ENCODE data around the gene RS1.

The RS1 gene

DNA sequence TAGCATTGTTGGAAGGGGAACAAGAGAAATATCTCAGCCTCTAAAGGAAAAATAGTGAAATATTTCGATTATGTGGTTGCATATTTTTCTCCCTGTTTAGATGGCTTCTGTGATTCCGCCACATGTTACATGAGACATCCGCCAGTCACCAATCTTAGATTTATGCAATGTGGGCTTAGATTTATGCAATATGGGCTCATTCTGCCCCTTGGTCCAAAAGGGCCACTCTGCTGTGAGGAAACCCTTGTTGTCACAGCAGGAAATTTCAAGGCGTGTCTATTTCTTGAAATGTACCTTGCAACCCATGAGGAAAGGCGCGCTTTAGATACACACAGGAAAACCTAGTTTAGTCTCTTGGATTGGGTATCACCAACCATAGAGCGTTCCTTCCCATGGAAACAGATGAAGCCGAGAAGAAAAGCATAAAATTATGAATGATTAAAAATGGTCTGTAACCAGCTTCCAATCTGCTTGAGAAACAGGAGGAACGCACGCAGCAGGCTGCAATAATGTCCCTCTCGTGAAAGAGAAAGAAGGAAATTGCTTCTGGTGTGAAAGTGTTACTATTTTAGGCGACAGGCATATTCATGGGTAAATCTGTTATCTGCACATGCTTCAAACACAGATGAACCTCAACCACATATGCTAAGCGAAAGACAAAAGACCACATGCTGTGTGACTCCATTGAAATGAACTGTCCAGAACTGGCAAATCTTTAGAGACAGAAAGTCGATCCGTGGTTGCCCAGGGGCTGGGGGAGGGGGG is 3.7 kb downstream of the RS1 start:
- peak; percentile 65 to 85 for DNase-seq

DNA sequence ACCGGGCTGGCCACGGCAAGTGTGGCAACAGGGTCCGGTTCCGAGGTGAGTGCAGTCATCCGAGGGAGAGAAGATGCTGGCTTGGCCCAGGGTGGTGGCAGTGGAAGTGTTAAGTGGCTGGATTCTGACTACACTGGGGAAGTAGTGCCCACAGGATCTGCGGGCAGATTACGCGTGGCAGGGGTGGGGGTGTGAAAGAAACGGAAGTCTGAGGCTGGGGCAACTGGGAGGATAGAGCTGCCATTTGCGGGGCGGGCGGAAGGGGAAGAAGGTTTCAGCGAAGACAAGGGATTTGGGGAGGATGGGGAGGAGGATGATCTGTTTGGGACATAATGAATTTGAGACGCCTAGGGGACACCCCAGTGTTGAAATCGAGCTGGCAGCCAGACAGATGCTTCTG is 5.3 kb downstream of the RS1 start:
- peak; percentile 66 to 73 for DNase-seq

DNA sequence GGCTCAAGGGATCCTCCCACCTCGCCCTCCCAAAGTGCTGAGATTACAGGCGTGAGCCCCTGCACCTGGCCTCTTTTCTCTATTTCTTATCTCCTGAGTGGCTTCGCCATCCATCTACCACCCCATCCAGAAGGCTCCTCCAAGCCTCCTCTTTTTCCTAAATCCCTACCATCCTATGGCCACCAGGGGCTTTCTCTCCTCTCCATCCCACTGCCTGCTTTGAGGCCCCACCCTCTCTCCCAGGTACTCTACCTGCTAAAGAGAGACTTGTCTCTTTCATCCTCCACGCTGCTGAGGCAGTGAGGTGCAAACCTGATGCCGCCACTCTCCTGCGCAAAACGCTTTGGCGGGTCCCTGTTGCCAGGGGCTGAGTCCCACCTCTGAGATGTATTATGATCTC is 7.0 kb downstream of the RS1 start:
- DNase-seq, result no peak

DNA sequence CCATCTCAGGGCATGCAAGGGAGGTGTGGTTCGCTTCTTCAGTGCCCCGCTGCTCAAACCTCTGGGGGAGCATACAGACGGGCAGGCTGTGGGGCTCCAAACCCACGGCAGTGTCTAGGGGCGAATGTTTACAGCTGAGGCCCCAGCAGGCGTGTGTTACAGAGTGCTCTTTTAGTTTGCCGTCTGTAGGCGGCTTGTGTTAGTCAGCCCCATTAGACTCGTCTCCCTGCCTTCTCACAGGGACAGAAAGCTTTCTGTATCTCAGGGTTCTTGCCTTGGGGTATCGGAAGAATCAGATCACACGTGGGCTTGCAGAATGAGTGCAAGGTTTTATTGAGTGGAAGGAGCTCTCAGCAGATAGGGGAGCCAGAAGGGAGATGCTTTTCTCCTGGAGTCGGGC is 10.6 kb downstream of the RS1 start:
- DNase-seq, result no peak

DNA sequence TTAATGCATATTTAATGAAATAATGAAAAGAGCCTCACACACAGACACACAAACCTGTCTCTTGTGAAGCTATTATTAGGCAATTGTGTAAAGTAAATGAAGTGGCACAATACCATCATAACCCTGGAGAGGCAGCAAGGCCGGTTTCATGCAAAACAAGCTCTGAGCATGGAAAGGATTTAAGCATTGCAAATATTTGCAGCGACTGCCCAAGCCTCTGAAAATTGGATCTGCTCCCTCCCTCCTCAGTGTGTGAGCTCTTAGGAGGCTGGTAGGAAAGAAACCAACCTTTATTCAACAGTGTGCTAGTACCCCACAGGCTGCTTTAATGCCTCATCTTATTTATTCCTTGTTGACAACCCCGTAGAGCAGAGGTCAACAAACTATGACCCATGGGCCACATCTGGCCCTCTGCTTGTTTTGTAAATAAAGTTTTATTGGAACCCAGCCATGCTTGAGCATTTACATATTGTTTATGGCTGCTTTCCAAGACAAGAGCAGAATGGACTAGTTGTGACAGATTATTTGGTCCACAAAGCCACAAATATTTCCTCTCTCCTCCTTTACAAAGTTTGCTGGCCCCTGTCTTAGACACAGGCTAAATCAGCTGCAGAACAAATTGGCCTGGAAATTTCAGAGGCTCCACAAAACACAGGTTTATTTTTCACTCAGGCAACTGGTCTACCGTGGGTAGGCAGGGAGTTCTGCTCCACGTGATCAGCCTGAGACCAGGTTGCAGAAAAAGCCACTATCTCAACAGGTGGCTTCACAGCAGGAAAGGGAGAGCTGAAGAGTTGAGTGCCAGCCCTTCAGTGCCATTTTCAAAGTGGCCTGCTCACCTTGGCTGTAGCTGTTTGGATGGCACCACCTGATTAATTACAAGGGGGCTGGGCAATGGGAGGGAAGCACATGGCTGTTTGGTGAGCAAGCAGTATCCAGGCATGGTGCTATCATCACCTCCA is 16.8 kb downstream of the RS1 start:
- DNase-seq, result no peak

DNA sequence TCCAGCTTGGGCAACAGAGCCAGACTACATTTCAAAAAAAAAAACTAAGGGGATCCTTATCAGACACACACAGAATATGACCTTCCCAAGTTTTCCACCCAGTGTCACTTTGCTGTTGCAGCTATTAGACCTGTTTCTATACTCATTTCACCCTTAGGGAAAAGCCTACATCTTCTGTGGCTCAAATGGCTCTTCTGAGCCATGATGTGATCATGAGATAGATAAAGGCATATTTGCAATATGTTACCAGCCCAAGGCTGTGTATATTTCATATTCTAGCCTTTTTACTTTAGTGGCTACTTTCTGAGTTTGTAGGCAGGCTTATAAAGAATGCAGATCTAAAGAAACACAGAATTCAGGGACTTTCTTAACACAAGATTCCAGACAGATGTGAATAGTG is 19.3 kb downstream of the RS1 start:
- DNase-seq, result no peak

DNA sequence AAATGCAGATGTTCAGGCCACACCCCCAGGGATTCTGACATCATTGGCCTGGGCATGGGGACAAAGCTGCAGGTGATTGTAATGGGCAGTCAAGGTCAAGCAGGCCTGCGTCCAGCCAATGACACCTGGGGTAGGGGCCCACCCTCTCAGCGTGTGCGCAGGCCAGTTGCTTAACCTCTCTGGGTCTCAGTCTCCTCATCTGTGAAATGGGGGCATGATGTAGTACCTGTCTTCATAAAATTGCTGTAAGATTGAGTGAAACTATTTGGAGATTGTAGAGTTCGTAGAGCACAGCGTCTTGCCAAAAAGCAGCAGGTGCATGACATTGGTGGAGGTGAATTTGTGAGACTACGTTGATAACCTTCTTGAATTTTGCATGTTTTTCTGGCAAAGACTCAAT is 21.2 kb downstream of the RS1 start:
- DNase-seq, result no peak

DNA sequence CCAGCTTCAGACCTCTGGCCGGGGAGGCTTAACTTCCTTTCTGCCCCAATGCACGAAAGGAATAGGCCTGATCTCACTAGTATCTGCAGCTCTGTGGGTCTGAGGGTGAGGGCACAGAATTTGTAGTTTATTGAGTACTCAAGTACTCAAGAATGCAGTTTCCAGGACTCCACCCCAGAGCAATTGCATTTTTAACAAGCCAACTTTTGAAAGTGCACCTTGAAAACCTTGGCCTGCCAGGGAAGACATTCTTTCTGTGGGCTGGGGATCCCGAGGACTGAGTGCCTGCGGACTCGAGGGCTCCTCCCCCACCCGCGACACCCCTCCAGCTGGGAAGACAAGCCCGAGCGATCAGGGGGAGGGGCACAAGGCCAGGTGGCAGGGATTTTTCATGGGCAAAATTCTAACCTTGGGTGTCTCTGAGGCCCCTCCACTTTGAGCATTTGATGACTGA is 22.4 kb downstream of the RS1 start:
- no peak for DNase-seq

DNA sequence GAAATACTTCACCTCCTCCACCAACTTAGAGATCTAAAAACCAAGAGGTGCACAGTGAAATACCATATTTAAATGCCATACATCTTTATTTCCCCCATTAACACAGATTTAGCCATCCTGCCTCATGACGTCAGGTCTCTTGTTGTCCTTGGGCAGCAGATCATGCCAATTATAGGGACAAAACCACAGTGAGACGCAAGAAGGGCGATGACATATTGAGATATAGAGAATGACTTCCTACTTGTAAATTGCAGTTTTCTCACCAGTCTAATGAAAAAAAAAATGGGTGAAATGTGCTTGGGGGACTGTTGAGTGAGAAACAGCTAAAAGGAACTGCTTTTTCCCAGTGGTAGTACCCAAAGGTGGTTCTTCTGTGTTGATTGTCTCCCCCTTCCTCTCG is 24.3 kb downstream of the RS1 start:
- DNase-seq, result peak; percentile 27 to 29

DNA sequence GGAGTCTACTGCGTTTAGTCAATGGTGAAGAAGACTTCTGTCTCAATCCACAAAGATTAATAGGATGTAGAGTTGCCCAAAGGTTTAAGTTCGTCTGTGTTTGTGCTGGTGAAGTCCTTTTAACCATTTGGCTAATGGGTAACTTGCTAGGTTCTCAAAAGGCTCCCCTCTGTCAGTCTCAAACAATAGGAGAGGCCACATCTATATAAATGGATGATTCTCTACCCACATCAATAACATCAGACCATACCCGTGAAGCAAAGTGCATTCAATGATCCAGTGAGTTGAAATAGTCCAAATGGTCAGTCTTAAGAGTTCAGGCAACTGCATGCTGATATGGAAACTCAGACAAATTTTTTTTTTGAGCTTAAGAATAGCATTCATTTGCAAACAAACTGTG is 28.1 kb downstream of the RS1 start:
- DNase-seq, result no peak

DNA sequence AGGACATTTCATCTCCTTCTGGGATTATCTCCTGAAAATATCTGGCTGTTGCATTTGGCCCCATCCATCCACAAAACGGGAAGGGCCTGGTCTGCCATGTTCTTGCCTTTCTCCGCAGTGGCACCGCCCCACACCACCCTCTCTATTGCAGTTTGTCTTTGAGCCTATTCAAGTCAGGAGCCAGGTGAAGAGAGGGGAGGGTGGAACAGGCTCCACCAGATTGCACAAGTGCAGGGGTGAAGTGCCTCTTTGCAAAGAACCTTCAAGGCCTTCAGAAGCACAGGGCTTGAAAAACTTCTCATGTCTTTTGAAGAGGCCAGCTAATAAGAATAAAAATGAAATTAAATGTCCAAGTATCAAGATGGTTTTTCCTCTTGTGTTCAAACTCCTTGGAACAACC is 28.7 kb downstream of the RS1 start:
- no peak for DNase-seq

DNA sequence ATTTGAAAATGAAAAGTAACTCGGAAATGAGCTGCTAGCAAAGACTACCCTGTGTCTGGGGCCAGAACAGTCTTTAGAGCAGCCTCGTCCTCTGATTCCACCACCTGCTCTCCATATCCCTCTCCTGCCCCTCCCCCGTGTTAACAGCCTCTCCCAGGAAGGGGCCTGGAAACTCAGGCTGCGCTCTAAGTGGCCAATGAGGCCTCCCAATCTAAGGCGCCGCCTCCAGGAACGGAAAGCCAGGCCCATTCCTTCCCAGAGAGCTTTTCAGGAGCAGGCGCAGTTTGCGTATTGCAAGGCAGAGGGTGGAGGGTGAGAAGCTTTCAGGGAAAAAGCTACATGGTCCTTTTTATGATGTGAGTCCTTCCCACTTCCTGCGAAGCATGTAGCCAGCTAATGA is 31.2 kb downstream of the RS1 start:
- DNase-seq, result no peak

DNA sequence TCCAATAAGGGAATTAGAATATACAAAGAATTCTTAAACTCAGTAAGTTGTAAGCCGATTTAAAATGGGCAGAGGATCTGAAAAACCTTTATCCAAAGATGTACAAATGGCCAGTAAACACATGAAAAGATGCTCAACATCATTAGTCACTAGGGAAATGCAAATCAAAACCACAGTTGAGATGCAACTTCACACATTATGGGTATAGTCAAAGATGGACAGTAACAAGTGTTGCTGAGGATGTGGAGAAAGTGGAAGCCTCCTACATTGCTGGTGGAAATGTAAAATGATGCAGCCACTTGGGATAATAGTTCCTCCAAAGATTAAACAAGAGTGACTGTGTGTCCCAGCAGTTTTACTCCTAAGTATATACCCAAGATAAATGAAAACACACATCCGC is 32.6 kb downstream of the RS1 start:
- DNase-seq, result no peak

DNA sequence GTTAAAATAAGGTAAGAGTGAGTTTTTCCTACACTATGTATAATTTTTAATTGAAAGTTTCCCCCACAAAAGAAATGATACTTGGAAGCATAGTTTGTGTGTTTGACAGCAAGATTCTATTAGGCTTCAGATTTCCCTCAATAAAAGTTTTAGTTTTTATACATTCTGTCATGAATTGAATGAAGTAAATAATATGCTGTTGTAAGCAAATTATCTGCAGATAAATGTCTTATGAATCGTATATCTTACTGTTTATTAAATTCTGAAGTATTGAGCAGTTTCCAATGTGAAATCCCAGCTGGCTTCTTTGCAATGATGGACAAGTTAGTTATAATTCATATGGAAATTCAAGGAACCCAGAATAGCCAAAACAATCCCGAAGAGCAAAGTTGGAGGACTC is 33.5 kb downstream of the RS1 start:
- no peak for DNase-seq

DNA sequence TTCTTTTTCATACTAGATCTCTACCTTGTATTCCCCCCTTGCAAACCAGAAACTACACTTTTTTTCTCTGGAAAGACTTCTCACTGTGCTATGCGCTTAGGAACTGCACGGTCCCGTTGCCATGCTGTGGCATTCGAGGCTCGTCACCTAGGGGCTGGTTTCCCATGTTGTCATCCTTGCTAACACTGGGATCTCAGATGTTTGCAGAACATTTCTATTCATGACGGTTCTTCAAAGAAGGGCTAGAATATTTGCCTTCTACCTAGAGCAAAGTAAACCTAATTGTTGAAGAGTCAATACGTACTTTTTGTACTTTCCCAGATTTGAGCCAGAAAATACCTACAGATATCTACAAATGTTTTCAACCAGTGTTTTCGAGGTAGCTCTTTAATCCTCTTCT is 41.0 kb downstream of the RS1 start:
- DNase-seq, result no peak

DNA sequence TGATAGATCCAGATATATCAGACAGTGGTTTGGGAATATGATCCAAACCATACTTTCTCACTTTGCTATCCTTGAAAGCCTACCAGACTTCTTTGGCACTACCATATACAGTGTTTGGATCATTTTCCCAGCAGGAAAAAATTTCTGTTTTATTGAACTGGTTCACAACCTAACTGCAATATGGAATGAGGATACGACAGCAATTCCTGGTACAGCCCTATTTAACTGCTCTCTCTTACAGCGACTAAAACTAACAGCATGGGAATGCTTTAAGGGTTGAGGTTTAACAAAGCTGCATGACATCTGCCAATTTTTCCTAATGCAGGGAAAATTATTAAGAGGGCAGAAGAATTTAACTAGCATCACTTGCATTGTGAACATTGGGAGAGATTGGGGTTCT is 47.3 kb downstream of the RS1 start:
- no peak for DNase-seq

DNA sequence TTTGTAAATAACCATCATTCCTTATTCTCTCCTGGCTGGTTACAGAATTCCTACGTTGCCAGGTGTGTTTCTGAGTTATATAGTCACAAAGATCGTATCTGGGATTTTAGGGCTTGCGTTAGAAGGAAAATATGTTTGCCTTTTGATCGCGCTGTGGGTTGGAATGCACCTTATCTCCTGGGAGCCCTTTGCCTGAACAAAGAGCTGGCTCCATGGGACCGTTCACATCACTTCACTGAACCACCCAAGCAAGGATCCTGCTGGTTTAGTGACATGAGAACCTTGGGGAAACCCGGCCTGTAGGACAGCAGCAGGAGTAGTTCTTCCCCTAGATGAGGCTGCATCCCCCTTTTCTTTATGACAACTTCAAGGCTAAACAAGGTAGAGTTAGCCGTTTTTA is 51.6 kb downstream of the RS1 start:
- DNase-seq, result no peak

DNA sequence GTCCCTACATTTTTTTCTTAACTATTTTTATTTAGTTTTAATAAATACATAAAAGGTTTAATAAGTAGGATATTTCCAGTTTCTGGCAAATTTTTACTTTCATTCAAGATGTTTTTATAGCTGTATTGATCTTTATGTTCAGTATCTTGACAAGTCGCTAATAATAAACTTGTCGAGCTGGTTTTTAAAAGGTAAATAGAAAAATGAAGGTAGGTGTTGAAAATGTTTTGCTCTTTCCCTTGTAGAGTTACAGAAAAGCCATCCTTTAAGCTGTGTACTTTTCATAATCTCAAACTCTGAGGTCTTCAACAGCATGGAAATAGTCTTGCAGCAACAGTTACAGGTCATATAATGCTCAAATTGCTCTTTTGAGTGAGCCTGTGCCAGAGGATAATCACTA is 52.6 kb downstream of the RS1 start:
- DNase-seq, result no peak

DNA sequence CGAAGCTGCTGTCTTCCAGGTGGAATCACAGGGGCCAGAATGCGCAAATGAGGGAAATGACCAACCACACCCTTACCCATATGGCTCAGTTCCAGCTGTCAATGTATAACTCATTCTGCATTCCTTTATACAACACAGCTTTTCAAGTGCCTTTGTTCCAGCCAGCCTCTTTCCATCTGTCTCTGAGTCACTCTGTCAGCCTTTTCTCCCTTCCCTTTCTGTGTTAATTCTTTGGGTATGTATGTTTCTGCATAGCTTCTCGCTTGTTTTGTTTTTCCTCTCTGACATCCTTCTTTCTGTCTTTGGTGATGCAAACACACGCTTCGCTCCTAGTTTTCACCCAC is 54.5 kb downstream of the RS1 start:
- no peak for DNase-seq

DNA sequence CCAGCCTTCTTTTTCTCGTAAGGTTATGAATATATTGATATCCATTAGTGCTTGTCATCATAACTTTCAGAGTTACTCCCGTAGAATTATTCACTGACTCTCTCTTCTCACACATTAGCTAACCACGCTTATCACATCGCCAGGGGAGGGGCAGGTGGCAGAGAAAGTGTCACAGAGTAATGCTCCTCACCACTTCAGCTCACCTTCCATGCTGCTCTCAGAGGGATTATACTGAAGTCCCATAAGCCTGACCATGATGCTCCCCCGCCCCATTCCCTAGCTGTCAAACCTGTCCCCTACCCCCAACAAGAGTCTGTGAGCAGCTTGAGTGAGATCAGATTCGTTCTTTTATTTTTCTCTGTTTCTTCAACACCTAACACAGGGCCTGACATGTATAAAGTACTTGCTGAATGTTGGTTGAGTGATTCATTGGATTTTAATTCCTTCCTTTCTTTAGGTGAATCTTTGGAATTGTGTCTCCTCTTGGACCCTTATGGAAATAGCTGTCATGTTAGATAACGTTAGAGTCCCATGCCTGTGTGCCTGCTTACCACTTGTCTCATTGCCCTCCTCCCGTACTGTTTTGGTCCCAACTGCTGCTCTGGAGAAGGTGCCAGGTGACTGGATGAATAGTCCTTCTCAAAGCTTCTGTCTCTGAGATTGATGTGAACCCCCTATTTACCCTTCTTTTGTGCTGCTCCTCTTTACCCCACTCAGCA is 55.1 kb downstream of the RS1 start:
- no peak for DNase-seq

DNA sequence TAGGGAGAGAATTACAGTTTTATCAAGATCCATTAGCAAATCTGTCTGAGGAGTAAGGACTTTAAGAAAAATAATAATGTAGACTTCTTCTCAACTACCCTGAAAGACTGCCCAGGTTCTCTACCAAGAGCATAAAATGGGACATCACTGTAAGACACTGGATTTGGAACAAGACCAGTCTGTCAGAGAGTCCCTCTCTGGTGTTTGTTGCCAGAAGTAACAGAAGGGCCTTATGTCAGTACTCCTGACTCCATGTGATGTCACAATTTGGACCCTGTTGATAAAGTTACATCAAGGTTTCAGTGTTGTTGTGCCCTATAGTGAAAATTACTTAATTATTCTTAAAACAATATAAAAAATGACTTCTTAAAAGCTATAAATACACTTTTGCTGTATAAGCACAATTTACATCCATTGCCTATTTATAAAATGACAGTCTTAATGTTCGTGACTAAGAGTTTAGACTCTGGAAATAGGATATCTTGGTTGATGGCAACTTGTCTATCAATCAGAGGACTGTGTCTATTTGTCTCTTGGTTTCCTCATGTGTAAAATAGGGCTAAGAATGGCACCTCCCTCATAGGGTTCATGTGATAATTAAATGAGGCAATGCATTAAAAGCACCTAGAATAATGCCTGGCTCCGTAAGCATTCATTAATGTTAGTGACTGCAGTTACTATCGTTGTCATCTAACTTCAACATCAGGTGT is 57.8 kb downstream of the RS1 start:
- no peak for DNase-seq

DNA sequence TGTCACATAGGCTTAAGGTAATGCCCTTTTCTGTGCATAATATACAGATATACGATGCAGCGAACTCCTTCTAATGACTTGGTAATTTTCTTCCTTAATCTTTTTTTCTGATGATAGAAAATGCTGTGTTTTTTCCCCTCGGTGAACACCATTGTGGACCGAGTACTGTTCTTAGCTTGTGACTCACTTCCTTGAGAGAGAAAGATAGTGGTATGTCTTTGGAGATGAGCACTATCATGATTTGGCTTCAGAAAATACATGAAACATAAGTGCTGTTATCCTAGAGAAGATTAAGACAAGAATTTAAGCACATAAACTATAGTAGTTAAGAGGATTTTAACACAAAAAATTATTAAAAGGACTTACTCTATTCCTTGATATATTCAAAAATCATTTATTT is 63.9 kb downstream of the RS1 start:
- DNase-seq, result no peak

DNA sequence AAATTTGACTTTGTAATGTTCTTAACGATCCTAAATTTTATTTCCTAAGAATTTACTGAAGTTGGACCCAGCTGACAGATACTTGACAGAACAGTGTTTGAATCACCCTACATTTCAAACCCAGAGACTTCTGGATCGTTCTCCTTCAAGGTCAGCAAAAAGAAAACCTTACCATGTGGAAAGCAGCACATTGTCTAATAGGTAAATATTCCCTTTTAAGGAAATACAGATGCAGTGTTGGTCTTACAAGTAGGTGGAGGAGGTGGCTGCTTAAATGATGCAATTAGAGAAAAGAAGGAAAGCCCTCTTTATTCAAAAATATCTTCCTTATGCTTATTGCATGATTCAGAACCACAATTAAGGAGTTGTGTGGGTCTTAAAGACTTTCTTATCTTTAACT is 73.5 kb downstream of the RS1 start:
- DNase-seq, result no peak
